ENCODE results near the gene VSIG8.

The VSIG8 gene

DNA sequence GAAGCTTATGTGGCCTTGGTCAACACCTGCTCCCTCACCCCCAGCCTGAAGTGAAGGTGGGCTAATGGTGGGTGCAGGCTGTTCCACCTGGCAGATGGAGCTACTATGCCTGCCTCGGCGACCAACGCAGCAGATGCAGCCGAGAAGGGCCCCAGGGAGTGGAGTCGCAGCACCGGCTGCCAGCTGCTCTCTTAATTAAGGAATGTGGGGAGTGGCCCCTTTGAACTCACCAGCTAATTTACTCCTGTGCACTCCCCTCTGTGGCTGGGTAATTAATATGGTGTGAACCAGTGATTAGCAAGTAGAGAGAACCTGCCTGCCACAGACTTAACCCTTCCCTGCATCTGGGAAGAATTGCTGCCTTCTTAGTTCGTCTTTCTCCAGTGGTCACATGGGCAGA is 39.1 kb downstream of the VSIG8 start:
- Mint-ChIP-seq H3K9me3 (peaks cover 4% of the 10 kb centered on the region), H3K4me3 (no peak overlapping the region), H3K4me1 (ENCODE audit: low read depth) (peaks cover 48% of the 10 kb centered on the region), H3K27me3 (ENCODE audit: low read depth) (peaks cover 64% of the 10 kb centered on the region), H3K27ac (no peak overlapping the region), H3K36me3 (ENCODE audit: low read depth) (peaks cover 9% of the 10 kb centered on the region)

- Mint-ChIP-seq H3K9me3 (no peaks in the 10 kb centered on the region), H3K27ac (no peak overlapping the region), H3K4me3 (no peak overlapping the region), H3K36me3 (ENCODE audit: low read depth) (peaks cover 2% of the 10 kb centered on the region), H3K27me3 (ENCODE audit: low read depth) (peaks cover 70% of the 10 kb centered on the region), H3K4me1 (ENCODE audit: low read depth) (peaks cover 28% of the 10 kb centered on the region)
Observed at GRCh38 chr1:159821171-159821867, 41.1 kb downstream of the VSIG8 start.

- Mint-ChIP-seq H3K36me3 (ENCODE audit: low read depth) (no peaks in the 10 kb centered on the region), H3K27me3 (ENCODE audit: low read depth) (peaks cover 70% of the 10 kb centered on the region), H3K4me1 (ENCODE audit: low read depth) (peaks cover 2% of the 10 kb centered on the region), H3K4me3 (no peak overlapping the region), H3K27ac (no peak overlapping the region), H3K9me3 (no peaks in the 10 kb centered on the region)
Observed at GRCh38 chr1:159817276-159818041, 45.0 kb downstream of the VSIG8 start.

DNA sequence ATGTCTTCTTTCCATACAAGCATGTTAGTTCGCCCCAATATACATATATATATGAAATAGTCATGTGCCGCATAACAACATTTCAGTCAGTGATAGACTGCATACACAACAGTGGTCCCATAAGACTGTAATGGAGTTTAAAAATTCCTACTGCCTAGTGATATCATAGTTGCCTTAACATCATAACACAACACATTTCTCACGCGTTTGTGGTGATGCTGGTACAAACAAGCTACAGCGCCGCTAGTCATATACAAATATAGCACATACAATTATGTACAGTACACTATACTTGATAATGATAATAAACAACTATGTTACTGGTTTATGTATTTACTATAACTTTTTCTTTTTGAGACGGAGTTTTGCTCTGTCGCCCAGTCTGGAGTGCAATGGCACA is 46.5 kb downstream of the VSIG8 start:
- H3K27ac Mint-ChIP-seq: no peak overlapping the region
- peaks cover 1% of the 10 kb centered on the region for H3K4me1 Mint-ChIP-seq (ENCODE audit: low read depth)
- no peaks in the 10 kb centered on the region for H3K9me3 Mint-ChIP-seq
- H3K36me3 Mint-ChIP-seq (ENCODE audit: low read depth): no peaks in the 10 kb centered on the region
- peaks cover 74% of the 10 kb centered on the region for H3K27me3 Mint-ChIP-seq (ENCODE audit: low read depth)
- no peak overlapping the region for H3K4me3 Mint-ChIP-seq

DNA sequence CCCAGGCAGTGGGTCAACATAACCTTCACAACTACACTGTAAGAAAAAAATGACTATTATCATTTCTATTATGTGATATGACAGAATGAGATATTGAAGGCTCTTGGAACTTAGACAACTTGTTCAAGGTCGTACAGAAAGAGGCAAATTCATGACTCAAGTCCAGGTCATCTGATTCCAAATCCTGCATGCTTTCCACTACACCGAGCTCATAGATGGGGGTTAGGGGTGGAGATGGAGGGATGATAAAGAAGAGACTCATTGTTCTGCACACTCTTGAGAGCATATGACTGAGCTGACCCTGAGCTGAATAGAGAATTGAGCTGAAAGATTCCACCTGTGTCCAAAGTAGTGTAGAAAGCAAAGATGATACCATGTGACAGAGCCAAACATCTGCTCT is 57.5 kb downstream of the VSIG8 start:
- no peak overlapping the region for H3K27ac Mint-ChIP-seq
- H3K27me3 Mint-ChIP-seq (ENCODE audit: low read depth): peaks cover 73% of the 10 kb centered on the region
- no peaks in the 10 kb centered on the region for H3K9me3 Mint-ChIP-seq
- H3K4me3 Mint-ChIP-seq: no peak overlapping the region
- no peaks in the 10 kb centered on the region for H3K36me3 Mint-ChIP-seq (ENCODE audit: low read depth)
- peaks cover 12% of the 10 kb centered on the region for H3K4me1 Mint-ChIP-seq (ENCODE audit: low read depth)
